HepG2 (cell line): ENCODE measurements around the gene CCDC8. TPM values are rescaled to one million over a fixed set of nuclear protein-coding genes. Genes with fewer than 3 reads are reported as not detected.

Experiments
- ATAC-seq: fragments of 200-7000 bp; cut with Tn5 transposase; 3 replicates; pipeline ENCODE4 v1.9.1; 2020; ENCODE audit warnings: mild to moderate bottlenecking, moderate library complexity
- BruUV-seq: library from RNA; stranded (reverse); fragments of 400-500 nt; replicated peaks from 2 replicates; lab custom pipeline; 2021; lab: Mats Ljungman, UMichigan
- CTCF ChIA-PET: fragments of 300-600 bp; formaldehyde crosslinking; extraction: SDS; loops from one replicate; lab custom pipeline; 2021; ENCODE audit warnings: low total read pairs, inconsistent platforms, low intra/inter-chr PET ratio; lab: Yijun Ruan, JAX
- POLR2A ChIA-PET: fragments of 350-600 bp; sonication (Branson Sonifier 250); formaldehyde crosslinking; loops from one replicate; lab custom pipeline; 2020; ENCODE audit warnings: antibody characterized with exemption, inconsistent platforms; lab: Yijun Ruan, JAX
- DNase-seq: peaks from one replicate; pipeline ENCODE4 v3.0.0-alpha.2; 2015; ENCODE audit warnings: low spot score
- FAIRE-seq: peaks from 3 replicates; lab custom pipeline; 2011; peaks lifted over from hg19 to GRCh38; lab: Jason Lieb, UNC
- H2AFZ ChIP-seq: one replicate; pipeline ENCODE4 v1.6.1; 2011; ENCODE audit warnings: low read length, inconsistent platforms
- H3K27ac ChIP-seq: fragments of 300-600 bp; 3 replicates; pipeline ENCODE4 v1.8.0; 2011; ENCODE audit warnings: mixed run types, mild to moderate bottlenecking, mixed read lengths, low read length, inconsistent platforms; ENCODE audit not compliant: insufficient read depth; ENCODE audit errors: extremely low read length
- H3K27me3 ChIP-seq, 2 experiments: fragments of 200-600 bp in 1 of 2; 2 replicates in 1 of 2; 3 replicates in 1 of 2; pipeline versions ENCODE4 v1.6.0 to v1.8.0; 2011; ENCODE audit warnings: low read length in 2 of 2, mild to moderate bottlenecking in 2 of 2, moderate library complexity in 2 of 2, inconsistent platforms in 1 of 2; ENCODE audit not compliant: insufficient read depth in 2 of 2, control insufficient read depth in 1 of 2
- H3K36me3 ChIP-seq, 2 experiments: fragments of 200-600 bp in 1 of 2; replicated peaks in 1 of 2; 2 replicates in 1 of 2; 3 replicates in 1 of 2; pipeline versions ENCODE4 v1.5.1 to v1.8.0; 2011; ENCODE audit warnings: low read length in 2 of 2, inconsistent platforms in 1 of 2; ENCODE audit not compliant: insufficient read depth in 2 of 2, control insufficient read depth in 1 of 2
- H3K4me1 ChIP-seq: 2 replicates; pipeline ENCODE4 v1.5.1; 2012; ENCODE audit warnings: low read length, inconsistent platforms; ENCODE audit not compliant: insufficient read depth
- H3K4me2 ChIP-seq: 2 replicates; pipeline ENCODE4 v1.6.0; 2011; ENCODE audit warnings: low read depth, low read length, inconsistent platforms
- H3K4me3 ChIP-seq, 3 experiments: fragments of 200-600 bp in 1 of 3; sonication (generic), shearing (Covaris generic) in 1 of 3; replicated peaks in 1 of 3; 2 replicates each; pipeline ENCODE4 v1.5.1; 2011 to 2016; ENCODE audit warnings: low read length in 3 of 3, inconsistent platforms in 2 of 3, low read depth in 2 of 3, mild to moderate bottlenecking in 2 of 3, control low read depth in 1 of 3, mixed read lengths in 1 of 3; ENCODE audit not compliant: insufficient read depth in 1 of 3
- H3K79me2 ChIP-seq: one replicate; pipeline ENCODE4 v1.6.1; 2011; ENCODE audit warnings: low read length, inconsistent platforms; ENCODE audit not compliant: insufficient read depth
- H3K9ac ChIP-seq: 2 replicates; pipeline ENCODE4 v1.6.0; 2011; ENCODE audit warnings: mild to moderate bottlenecking, low read depth, low read length, inconsistent platforms; ENCODE audit not compliant: insufficient read depth
- H3K9me3 ChIP-seq: 2 replicates; pipeline ENCODE4 v1.5.1; 2012; ENCODE audit warnings: mild to moderate bottlenecking, low read length
- H4K20me1 ChIP-seq: 2 replicates; pipeline ENCODE4 v1.6.0; 2011; ENCODE audit warnings: inconsistent platforms, mild to moderate bottlenecking, low read length, moderate library complexity; ENCODE audit not compliant: insufficient read depth
- BORCS8-MEF2B ChIP-seq: sonication (generic); formaldehyde crosslinking; IDR thresholded peaks from 2 replicates; pipeline ENCODE4 v1.8.0; 2022; ENCODE audit warnings: mild to moderate bottlenecking, missing genetic modification reagents
- HOXA7 ChIP-seq: sonication (generic); formaldehyde crosslinking; IDR thresholded peaks from 2 replicates; pipeline ENCODE4 v1.8.1; 2022; ENCODE audit warnings: mild to moderate bottlenecking, missing genetic modification reagents, moderate library complexity
- JUN ChIP-seq: sonication (generic); formaldehyde crosslinking; IDR thresholded peaks from 2 replicates; pipeline ENCODE4 v1.4.0; 2020; ENCODE audit warnings: mild to moderate bottlenecking, missing genetic modification reagents
- MAFK ChIP-seq, 2 experiments: IDR thresholded peaks in 1 of 2; conservative IDR thresholded peaks in 1 of 2; 2 replicates each; pipeline ENCODE4 v1.6.1; 2011; ENCODE audit warnings: improper control_type of control experiment in 2 of 2, low read length in 2 of 2
- ZNF230 ChIP-seq: sonication (generic); formaldehyde crosslinking; IDR thresholded peaks from 2 replicates; pipeline ENCODE4 v1.4.0; 2020; ENCODE audit warnings: mild to moderate bottlenecking, missing genetic modification reagents
- ZNF331 ChIP-seq: sonication (generic); formaldehyde crosslinking; IDR thresholded peaks from 2 replicates; pipeline ENCODE4 v1.4.0; 2020; ENCODE audit warnings: missing genetic modification reagents
- ZNF546 ChIP-seq: sonication (generic); formaldehyde crosslinking; conservative IDR thresholded peaks from 2 replicates; pipeline ENCODE4 v1.8.1; 2023; ENCODE audit warnings: mild to moderate bottlenecking, missing genetic modification reagents
- ZNF772 ChIP-seq: sonication (generic); formaldehyde crosslinking; IDR thresholded peaks from 2 replicates; pipeline ENCODE4 v1.5.0; 2020; ENCODE audit warnings: mild to moderate bottlenecking, missing genetic modification reagents
- WGBS: methylation state at CpG from one replicate; pipeline ENCODE4 v1.1.6; 2017; ENCODE audit warnings: low lambda C conversion rate; 5-methylcytosine and 5-hydroxymethylcytosine counted together
- in situ Hi-C: cut with HindIII; loops from 2 replicates; pipeline ENCODE4 v1.10.0; 2017; ENCODE audit warnings: low pct_unique_long_range_greater_than_20kb; ENCODE audit not compliant: extremely low pct_ligation_motif_present
- intact Hi-C: fragments of 100-400 bp; cut with micrococcal nuclease; formaldehyde crosslinking; loops from one replicate; pipeline ENCODE4 v1.10.0; 2022; ENCODE audit not compliant: unreplicated experiment
- polyA plus RNA-seq, 8 experiments: library from polyadenylated mRNA; depleted of rRNA in 3 of 8; stranded (reverse) in 7 of 8; unstranded in 1 of 8; fragments of >200 nt; fragmentation: Illumina TruSeq in 4 of 8; extraction: Trizol in 4 of 8; gene quantifications; 2 replicates each; pipeline versions ENCODE4 v1.2.1 to v1.2.3, GENCODE V29; 2011 to 2016; ENCODE audit warnings: low read depth in 4 of 8, missing spikeins in 1 of 8, mixed read lengths in 1 of 8; ENCODE audit not compliant: insufficient read depth in 1 of 8
- total RNA-seq, 5 experiments: library from RNA; depleted of rRNA; stranded (reverse); fragments of >200 nt; fragmentation: Illumina TruSeq; extraction: Trizol; gene quantifications; 2 replicates each; pipeline ENCODE4 v1.2.3, GENCODE V29; 2016; ENCODE audit warnings: low read depth in 1 of 5
- TF ChIP-seq, protein P1 (sequence below): IDR thresholded peaks from 2 replicates; pipeline ENCODE4 v1.6.1; 2018; ENCODE audit warnings: missing genetic modification reagents, mild to moderate bottlenecking, missing compliant biosample characterization

The CCDC8 gene
- total and polyA plus RNA-seq, 2 of the 13 experiments (the other 11 are each of a cell fraction or from before 2014, with no cell fraction given): 0.04 TPM; not detected in 1

DNA sequence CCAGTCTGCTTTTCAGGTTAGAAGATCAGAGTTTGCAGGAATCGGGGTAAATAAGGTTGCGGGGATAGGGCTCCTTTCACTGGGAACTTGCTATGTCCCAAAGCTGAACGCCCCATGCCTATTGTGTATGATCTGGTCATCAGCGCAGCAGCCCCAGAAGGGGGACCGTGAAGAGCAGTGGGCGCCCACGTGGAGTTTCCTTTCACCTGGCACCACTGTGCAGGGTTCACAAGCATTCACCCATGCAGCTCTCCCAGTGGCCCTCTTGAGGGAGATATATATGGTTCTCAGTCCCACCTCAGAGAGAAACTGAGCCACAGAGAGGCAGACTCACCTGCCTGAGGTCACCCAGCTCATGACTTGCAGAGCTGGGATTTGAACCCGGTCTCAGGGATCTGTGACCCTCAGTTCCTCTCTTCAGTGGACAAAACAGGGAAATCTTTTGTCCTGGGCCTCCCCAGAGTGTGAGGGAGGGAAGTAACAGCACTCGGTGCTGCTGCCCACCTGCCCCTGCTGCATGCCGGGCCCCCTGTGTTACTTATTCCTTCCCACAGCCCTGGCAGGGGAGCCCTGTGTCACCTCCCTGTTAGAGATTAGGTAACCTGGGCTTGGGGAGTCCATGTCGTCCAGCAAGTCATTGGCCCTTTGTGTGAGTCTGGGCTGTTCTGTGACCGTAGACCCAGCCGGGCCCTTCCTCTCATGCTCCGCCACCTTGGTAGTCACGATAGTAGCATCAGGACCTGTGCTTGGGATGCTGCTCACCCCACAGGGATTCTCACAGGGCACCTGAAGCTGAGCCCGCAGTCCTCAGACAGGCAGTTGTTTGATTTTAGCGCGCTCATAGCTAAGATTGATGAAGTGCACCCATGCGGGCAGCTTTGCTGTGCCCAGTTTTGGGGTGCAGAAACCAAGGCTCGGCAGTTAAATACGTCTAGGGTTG lies 38.6 kb downstream of the CCDC8 start:
- ChIA-PET CTCF (no interaction called here), POLR2A (no interaction called here)
- intact Hi-C loops: no loop called here
- Histone ChIP-seq H2AFZ (no peak overlapping the region), H3K79me2 (no peaks in the 10 kb centered on the region), H3K4me2 (no peak overlapping the region), H3K4me1 (no peaks in the 10 kb centered on the region), H3K27me3 (no peaks in the 10 kb centered on the region), H3K4me3 (no peak overlapping the region), H4K20me1 (no peaks in the 10 kb centered on the region), H3K36me3 (peaks cover 23 to 46% of the 10 kb centered on the region in 2 experiments), H3K27ac (no peak overlapping the region), H3K9me3 (no peaks in the 10 kb centered on the region), H3K9ac (no peak overlapping the region)
- FAIRE-seq: no peak
- DNase-seq: no peak
- no TSS peak for BruUV-seq
- 96% methylated on average over 11 of the region's 21 CpGs for WGBS
- no peak for ATAC-seq
- TF ChIP-seq JUN (no peak), ZNF546 (CRISPR knock-in tag) (no peak), ZNF772 (no peak), MAFK (conservative IDR thresholded peaks at IDR 0.05 in 1 of 2, IDR thresholded peaks at IDR 0.05 in 1 of 2; ENCODE audit: low read length in 2 of 2) (no peak), ZNF230 (CRISPR knock-in tag) (no peak), ZNF331 (CRISPR knock-in tag) (no peak), BORCS8-MEF2B (no peak), HOXA7 (CRISPR knock-in tag) (no peak)
- TF ChIP-seq, protein P1, sequence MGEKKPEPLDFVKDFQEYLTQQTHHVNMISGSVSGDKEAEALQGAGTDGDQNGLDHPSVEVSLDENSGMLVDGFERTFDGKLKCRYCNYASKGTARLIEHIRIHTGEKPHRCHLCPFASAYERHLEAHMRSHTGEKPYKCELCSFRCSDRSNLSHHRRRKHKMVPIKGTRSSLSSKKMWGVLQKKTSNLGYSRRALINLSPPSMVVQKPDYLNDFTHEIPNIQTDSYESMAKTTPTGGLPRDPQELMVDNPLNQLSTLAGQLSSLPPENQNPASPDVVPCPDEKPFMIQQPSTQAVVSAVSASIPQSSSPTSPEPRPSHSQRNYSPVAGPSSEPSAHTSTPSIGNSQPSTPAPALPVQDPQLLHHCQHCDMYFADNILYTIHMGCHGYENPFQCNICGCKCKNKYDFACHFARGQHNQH: no peak
- in situ Hi-C loops: no loop called here
